HFF-Myc (cell line): ENCODE measurements around the gene TAF9.

Experiments used
- DNase-seq: peaks from one replicate; pipeline ENCODE4 v3.0.0-alpha.2; 2011; ENCODE audit warnings: low read depth; ENCODE audit errors: extremely low read depth
- H3K4me3 ChIP-seq: replicated peaks from 2 replicates; pipeline ENCODE4 v1.5.1; 2011; ENCODE audit warnings: low read depth, mild to moderate bottlenecking, control low read depth, low read length
- TF ChIP-seq, protein P1 (sequence below): IDR thresholded peaks from 2 replicates; pipeline ENCODE4 v1.5.1; 2012; ENCODE audit warnings: mild to moderate bottlenecking, low read depth, low read length, control low read depth; ENCODE audit errors: missing control alignments

The TAF9 gene

DNA sequence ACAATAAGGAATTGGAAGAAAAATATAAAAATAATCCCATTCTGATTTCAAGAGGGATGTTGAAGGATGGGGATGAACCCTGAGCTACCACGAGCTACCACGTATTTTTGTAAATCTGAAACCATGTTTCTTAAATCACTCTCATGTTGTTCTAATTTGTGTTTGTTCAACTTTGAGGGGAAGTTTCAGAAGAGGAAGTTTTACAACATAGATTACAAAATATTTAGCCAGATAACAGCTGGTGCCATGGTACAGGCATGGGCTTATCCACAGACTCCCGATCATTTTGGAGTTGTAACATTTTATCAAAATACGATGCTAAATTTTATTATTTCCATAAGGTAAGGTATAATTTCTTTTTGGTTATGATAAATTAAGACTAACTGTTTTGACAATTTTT lies 51.9 kb downstream of the TAF9 start:
- no peak overlapping the region for H3K4me3 ChIP-seq
- TF ChIP-seq, protein P1, sequence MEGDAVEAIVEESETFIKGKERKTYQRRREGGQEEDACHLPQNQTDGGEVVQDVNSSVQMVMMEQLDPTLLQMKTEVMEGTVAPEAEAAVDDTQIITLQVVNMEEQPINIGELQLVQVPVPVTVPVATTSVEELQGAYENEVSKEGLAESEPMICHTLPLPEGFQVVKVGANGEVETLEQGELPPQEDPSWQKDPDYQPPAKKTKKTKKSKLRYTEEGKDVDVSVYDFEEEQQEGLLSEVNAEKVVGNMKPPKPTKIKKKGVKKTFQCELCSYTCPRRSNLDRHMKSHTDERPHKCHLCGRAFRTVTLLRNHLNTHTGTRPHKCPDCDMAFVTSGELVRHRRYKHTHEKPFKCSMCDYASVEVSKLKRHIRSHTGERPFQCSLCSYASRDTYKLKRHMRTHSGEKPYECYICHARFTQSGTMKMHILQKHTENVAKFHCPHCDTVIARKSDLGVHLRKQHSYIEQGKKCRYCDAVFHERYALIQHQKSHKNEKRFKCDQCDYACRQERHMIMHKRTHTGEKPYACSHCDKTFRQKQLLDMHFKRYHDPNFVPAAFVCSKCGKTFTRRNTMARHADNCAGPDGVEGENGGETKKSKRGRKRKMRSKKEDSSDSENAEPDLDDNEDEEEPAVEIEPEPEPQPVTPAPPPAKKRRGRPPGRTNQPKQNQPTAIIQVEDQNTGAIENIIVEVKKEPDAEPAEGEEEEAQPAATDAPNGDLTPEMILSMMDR = no peak
- DNase-seq = no peak

- TF ChIP-seq, protein P1 = no peak
- DNase-seq = no peak
- no peak overlapping the region for H3K4me3 ChIP-seq
Measured at GRCh38 chr5:69315972-69316371, 53.3 kb downstream of the TAF9 start.
